ENCODE measurements around the gene BCL10. TPM values are rescaled to one million over a fixed set of nuclear protein-coding genes. Genes with fewer than 3 reads are reported as not detected.

BCL10 gene
- total and polyA plus RNA-seq, 8 donors = 6.1 to 42.7 (median 25.7) TPM

- Histone ChIP-seq H3K4me3 (no peak overlapping the region), H3K27me3 (no peaks in the 10 kb centered on the region), H3K9me3 (no peaks in the 10 kb centered on the region), H3K27ac (peak overlapping the region in 3 of 5 donors; percentile 50 to 75 (median 60)), H3K36me3 (no peaks in the 10 kb centered on the region), H3K4me1 (peaks cover 0 to 3% (median 1%) of the 10 kb centered on the region in 4 donors)
- DNase-seq = no peak
- 84 to 95% (median 90%) methylated on average over 4 of the region's 4 CpGs for WGBS, 5 donors
- intact Hi-C loops (cut with DNase I; ENCODE audit: low total_unique reads) = no loop called here
- no peak for TF ChIP-seq EP300 (IDR thresholded peaks at IDR 0.05)
- no peak for TF ChIP-seq POLR2AphosphoS5 (IDR thresholded peaks at IDR 0.05)
- TF ChIP-seq CTCF (IDR thresholded peaks at IDR 0.05) = no peak
- TF ChIP-seq POLR2A (IDR thresholded peaks at IDR 0.05) = no peak
Measured at GRCh38 chr1:85289848-85290335, 13.5 kb upstream of the BCL10 start.

- Histone ChIP-seq H3K4me1 (peaks cover 0 to 2% (median 0%) of the 10 kb centered on the region in 4 donors), H3K9me3 (no peaks in the 10 kb centered on the region), H3K36me3 (no peaks in the 10 kb centered on the region), H3K27ac (peak overlapping the region in 4 of 5 donors; percentile 22 to 79 (median 68)), H3K4me3 (no peak overlapping the region), H3K27me3 (no peaks in the 10 kb centered on the region)
- DNase-seq = peak in 1 of 2 donors; percentile 35
- TF ChIP-seq CTCF (IDR thresholded peaks at IDR 0.05) (no peak), POLR2AphosphoS5 (IDR thresholded peaks at IDR 0.05) (peak in 2 of 3 donors; percentile 35 to 55)
- 78 to 88% (median 80%) methylated on average over 9 of the region's 9 CpGs for WGBS, 5 donors
- intact Hi-C loops (cut with DNase I; ENCODE audit: low total_unique reads) = no loop called here
Measured at GRCh38 chr1:85289207-85289847, 12.9 kb upstream of the BCL10 start.

GRCh38 chr1:85284202-85284601, 7.8 kb upstream of the BCL10 start:
- H3K9me3 ChIP-seq = no peaks in the 10 kb centered on the region
- TF ChIP-seq EP300 (IDR thresholded peaks at IDR 0.05) (no peak), POLR2AphosphoS5 (IDR thresholded peaks at IDR 0.05) (no peak), POLR2A (IDR thresholded peaks at IDR 0.05) (no peak), CTCF (IDR thresholded peaks at IDR 0.05) (no peak)
- 71 to 97% (median 90%) methylated on average over 1 to 2 of the region's 2 CpGs for WGBS, 5 donors
- intact Hi-C loops (cut with DNase I; ENCODE audit: low total_unique reads) = no loop called here
- no peaks in the 10 kb centered on the region for H3K36me3 ChIP-seq
- no peak for DNase-seq
- H3K4me3 ChIP-seq = no peak overlapping the region
- no peaks in the 10 kb centered on the region for H3K27me3 ChIP-seq
- H3K27ac ChIP-seq = no peak overlapping the region
- H3K4me1 ChIP-seq = peaks cover 0 to 15% (median 10%) of the 10 kb centered on the region in 4 donors

- H3K27ac ChIP-seq = no peak overlapping the region
- H3K4me1 ChIP-seq = peaks cover 0 to 17% (median 12%) of the 10 kb centered on the region in 4 donors
- no peaks in the 10 kb centered on the region for H3K27me3 ChIP-seq
- peak in 1 of 2 donors; percentile 85 for DNase-seq
- WGBS, 5 donors = 50 to 70% (median 60%) methylated on average over 9 to 11 of the region's 11 CpGs
- no peaks in the 10 kb centered on the region for H3K36me3 ChIP-seq
- no peak overlapping the region for H3K4me3 ChIP-seq
- intact Hi-C loops (cut with DNase I; ENCODE audit: low total_unique reads) = no loop called here
- TF ChIP-seq POLR2A (IDR thresholded peaks at IDR 0.05) (no peak), CTCF (IDR thresholded peaks at IDR 0.05) (no peak), POLR2AphosphoS5 (IDR thresholded peaks at IDR 0.05) (no peak), EP300 (IDR thresholded peaks at IDR 0.05) (no peak)
- no peaks in the 10 kb centered on the region for H3K9me3 ChIP-seq
Measured at GRCh38 chr1:85283475-85284199, 7.2 kb upstream of the BCL10 start.
